ENCODE results near the gene HMOX1. TPM values are rescaled to one million over a fixed set of nuclear protein-coding genes. Genes with fewer than 3 reads are reported as not detected.

HMOX1 gene
- total and polyA plus RNA-seq, 2 of the 13 experiments (the other 11 are each of a cell fraction or from before 2014, with no cell fraction given), result 53.6 to 67.4 TPM

GRCh38 chr22:35399678-35400500 is 19.0 kb downstream of the HMOX1 start, which contains the start of gene MCM5 (continued):
- TF ChIP-seq ZBTB4 (CRISPR knock-in tag; IDR thresholded peaks at IDR 0.05; ENCODE audit: borderline replicate concordance) (no peak), ZKSCAN1 (IDR thresholded peaks at IDR 0.05; ENCODE audit: low read length) (no peak), CBX1 (IDR thresholded peaks at IDR 0.05; ENCODE audit: low read depth) (no peak), CHD2 (IDR thresholded peaks at IDR 0.05; ENCODE audit: low read depth, low read length) (no peak), IRF1 (CRISPR knock-in tag; IDR thresholded peaks at IDR 0.05; ENCODE audit: low read depth) (no peak), KMT2B (CRISPR knock-in tag; IDR thresholded peaks at IDR 0.05) (peak; percentile 86; the same call in 1 of the 2 replicates), ZNF607 (CRISPR knock-in tag; IDR thresholded peaks at IDR 0.05; ENCODE audit: borderline replicate concordance) (no peak), HBP1 (CRISPR knock-in tag; IDR thresholded peaks at IDR 0.05; ENCODE audit: low read depth) (no peak), GPBP1L1 (CRISPR knock-in tag; IDR thresholded peaks at IDR 0.05) (no peak), PHF5A (CRISPR knock-in tag; IDR thresholded peaks at IDR 0.05; ENCODE audit: low read depth, unreplicated experiment) (no peak), GLMP (CRISPR knock-in tag; IDR thresholded peaks at IDR 0.05; ENCODE audit: borderline replicate concordance) (no peak), ZBTB10 (CRISPR knock-in tag; IDR thresholded peaks at IDR 0.05; ENCODE audit: borderline replicate concordance) (no peak), ZNF274 (CRISPR knock-in tag; IDR thresholded peaks at IDR 0.05) (peak; percentile 90), NFE2 (CRISPR knock-in tag; IDR thresholded peaks at IDR 0.05) (no peak), ZNF530 (CRISPR knock-in tag; IDR thresholded peaks at IDR 0.05; ENCODE audit: low read depth) (no peak), ZFP37 (CRISPR knock-in tag; IDR thresholded peaks at IDR 0.05; ENCODE audit: borderline replicate concordance) (no peak)
